NCI-H69 (cell line): ENCODE results near the gene TMEM213.

Experiments used
- DNase-seq: peaks from one replicate; lab custom pipeline; 2025; lab: John Stamatoyannopoulos, UW

The TMEM213 gene

DNA sequence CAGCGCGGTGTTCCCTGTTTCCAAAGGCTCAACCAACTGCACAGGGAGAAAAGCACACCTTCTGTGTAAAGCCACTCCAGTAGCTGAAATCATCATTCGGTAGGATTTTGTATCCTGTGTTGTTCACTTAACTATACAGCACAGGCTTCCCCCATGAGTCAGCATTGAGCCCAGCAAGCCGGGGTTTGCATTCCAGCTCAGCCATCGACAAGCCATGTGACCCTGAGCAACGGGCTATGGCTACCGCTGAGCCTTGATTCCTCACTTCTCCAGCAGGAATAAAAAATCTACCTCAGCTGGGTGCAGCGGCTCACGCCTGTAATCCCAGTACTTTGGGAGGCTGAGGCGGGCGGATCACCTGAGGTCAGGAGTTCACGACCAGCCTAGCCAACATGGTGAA, 44.3 kb downstream of the TMEM213 start:
- DNase-seq = no peak

DNA sequence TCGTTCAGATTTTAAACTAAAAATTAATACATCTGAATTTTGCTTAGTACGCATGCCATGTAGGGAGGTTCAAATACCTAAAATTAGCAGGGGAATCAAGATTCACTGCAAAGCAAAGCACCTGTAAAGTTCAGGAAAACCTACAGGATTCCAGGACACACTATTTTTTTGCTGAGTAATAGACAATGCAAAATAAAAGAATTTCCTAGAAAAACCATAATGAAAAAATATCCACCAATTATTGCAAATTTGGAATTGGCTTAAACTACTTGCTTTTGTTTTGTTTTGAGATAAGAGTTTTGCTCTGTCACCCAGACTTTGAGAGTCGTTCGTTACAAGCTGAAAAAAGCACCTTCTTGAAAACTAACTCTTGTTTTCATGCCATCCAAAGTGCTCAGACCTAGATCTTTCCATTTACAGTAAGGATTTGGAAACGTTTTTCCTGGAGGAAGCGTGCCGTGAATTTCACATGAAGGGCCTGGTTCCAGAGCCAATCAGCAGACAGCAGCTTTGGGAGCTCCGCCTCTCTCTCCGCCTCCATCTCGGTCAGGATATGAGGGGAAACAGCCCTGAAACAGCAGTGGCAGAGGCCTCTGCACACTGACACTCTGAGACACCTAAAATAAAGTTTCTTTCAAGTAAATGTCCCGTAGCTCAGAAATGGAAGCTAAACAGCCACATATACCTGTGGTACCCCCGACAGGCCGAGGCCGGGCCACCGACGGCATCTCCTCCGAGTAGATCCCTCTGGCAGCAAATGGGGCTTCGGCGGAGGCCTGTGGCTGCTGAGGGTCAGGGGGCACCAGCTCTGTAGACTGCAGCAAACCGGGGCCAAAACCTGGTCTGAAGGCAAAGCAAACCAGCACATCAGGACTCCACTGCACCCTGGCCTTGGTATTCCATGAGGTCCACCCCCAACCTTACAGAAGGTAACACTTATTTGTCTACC, 46.1 kb downstream of the TMEM213 start:
- DNase-seq = no peak

DNA sequence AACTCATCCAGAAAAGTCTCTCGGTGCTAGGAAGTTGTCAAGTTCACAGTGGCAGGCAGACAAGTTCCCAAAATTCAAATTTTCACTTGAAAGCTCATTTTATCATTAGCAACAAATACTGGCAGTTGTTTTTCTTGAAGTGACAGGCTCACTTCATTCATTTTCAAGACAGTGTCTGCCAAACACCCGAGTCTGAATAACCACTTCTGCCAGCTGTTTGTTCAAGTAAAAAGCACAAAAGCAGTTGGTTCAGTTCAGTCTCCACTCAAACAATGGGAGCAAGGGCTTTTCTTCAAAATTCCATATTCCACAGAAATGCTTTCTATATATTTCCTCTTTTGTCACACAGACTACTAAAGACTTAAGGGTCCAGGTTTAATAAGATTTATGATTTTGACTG, 47.9 kb downstream of the TMEM213 start:
- no peak for DNase-seq

DNA sequence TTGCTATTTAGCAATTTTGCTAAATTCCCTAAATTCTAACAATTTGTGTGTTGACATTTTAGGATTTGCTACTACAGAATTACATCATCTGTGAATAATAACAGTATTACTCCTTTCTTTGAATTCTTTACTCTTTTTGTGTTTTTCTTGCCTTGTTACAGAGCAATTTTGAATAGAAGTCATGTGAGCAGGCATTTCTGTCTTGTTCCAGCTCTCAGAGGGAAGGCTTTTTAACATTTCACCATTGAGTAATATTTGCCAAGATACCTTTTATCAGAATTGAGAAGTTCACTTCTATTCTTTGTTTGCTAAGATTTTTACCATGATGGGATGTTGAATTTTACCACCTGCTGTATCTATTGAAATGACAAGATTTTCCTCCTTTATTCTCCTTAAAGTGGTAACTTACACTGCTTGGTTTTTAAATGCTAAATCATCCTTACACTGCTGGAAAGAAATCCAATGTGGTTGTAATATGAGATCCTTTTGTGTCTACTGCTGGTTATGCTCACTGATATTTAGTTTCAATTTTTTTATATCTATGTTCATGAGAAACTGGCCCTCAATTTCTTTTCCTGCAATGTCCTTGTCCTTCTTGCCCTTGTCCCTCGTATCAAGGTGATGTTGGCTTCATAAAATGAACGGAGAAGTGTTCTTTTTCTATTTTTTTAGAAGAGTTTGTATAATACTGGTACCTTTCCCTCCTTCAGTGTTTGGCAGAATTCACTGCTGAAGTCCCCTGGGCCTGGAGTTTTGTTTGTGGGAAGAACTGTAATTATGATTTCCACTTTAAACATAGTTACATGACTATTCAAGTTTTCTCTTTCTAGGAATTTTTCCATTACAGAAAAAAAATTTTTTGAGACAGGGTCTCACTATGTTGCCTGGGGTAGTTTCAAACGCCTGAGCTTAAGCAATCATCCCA, 50.5 kb downstream of the TMEM213 start:
- DNase-seq = no peak

DNA sequence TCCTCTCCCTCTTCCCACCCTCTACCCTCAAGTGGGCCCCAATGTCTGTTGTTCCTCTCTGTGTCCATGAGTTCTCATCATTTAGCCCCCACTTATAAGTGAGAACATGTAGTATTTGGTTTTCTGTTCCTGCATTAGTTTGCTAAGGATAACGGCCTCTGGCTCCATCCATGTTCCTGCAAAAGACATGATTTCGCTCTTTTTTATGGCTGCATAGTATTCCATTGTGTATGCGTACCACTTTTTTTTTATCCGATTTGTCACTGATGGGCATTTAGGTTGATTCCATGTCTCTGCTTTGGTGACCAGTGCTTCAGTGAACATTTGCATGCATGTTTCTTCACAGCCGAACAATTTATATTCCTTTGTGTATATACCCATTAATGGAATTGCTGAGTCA, 51.9 kb downstream of the TMEM213 start:
- no peak for DNase-seq

DNA sequence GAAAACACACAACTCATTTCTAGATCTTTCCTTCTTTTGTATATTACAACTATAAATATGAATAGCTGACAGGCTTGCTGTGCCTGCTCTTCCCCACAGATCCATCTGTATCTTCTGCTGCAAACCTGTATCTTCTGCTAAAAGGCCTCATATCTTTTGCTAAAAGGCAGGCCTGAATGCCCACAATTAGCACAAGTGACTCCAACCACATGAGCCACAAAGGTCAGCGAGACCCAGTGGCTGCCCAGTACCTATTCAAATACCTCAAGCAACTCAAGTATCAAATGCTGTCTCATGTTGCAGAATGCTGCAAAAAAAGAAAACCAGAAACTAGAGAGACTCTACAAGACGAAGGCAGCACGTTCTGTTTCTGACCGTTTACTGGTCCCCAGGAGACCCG, 54.7 kb downstream of the TMEM213 start:
- DNase-seq = no peak

DNA sequence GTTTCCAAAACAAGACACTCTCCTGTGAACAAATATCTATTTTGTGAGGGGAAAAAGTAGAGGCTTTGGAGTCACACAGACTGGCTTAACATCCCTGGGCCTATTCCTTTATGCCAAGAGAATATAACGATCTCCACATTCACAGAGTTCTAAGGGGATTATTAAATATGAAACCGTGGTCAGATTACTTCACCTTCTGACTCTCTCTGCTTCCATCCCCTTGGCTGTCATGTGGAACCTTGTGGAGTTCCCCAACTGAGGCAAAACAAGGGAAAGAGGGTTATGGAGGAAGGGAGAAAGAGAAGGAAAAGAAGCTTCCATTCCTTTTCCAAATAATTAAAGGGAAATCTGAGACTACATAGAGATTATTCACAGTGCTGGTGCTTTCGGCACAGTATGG, 55.7 kb downstream of the TMEM213 start:
- no peak for DNase-seq

DNA sequence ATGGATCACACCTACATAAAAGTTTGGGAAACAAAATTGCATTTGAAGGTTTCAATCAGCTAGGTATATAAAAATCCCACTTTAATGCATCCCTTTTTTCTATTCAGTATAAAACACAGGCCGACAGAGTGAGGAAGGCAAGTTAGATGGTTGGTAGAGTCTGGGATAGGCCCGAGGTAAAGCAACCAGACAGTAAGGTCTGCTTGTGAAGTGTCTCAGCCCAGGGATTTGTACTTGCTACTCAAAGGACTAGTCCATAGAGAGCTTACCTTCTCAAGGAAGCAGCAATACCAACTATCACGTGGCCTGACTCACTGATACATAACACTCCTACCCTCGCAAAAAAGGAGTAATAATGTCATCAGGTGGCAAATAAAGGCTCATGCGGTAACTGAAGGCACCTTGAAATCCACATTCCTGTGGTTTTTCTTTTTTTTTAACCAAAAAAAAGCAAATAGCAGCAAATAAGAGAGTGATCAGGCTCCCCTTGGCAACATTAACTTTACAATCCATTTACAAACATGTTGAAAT, 56.4 kb downstream of the TMEM213 start:
- DNase-seq = no peak

DNA sequence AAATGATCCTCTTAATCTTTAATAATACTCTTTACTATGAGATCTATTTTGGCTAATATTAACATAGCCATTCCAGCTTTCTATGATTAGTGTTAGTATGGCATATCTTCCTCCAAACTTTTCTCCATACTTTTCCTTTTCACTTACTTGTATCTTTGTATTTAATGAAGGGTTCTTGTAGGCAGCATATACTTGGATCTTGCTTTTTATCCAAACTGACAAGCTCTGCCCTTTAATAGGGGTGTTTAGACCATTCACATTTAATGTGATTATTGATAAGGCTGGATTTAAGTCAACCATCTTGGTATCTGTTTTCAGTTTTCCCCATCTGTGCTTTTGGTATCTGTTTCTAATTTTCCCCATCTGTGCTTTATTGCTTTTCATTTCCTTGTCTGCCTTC, 59.9 kb downstream of the TMEM213 start:
- DNase-seq = no peak

DNA sequence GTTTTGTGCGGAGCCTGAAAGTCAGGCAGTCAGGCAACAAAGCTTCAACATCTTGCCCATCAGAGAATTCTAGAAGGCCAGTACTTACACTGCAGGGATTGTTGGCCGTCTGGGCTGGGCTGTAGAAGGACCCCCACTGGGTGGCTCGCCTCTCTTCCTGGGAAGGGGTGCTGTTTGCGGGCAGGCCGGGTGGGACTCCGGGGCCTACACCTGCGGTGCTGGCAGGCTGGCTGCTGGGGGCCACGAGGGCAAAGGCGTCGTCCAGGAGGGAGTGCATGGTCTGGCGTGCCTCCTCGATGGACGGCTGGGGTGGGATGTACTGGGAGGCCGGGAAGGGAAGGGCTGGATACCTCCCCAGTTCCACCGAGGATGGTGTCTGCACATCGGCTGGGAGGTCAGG, 63.3 kb downstream of the TMEM213 start:
- DNase-seq = no peak

DNA sequence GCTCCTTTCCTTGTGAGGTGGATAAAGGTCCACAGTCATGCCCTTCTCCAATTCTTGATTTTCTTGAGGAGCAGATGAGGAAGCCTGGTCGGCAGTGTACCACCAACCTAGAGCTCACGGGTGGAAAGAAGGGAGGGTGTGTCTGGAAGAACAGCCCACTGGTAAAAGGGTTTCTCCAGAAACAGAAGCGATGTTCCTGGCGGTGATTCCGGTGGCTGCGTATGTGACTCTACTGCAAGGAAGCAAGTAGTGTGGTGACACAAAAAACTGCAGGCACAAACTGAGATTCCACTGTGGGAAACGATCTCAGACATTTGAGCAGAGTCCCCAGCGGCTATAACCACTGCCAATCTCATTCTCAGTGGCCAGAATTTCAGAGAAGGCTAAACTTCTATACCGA, 66.1 kb downstream of the TMEM213 start:
- no peak for DNase-seq

DNA sequence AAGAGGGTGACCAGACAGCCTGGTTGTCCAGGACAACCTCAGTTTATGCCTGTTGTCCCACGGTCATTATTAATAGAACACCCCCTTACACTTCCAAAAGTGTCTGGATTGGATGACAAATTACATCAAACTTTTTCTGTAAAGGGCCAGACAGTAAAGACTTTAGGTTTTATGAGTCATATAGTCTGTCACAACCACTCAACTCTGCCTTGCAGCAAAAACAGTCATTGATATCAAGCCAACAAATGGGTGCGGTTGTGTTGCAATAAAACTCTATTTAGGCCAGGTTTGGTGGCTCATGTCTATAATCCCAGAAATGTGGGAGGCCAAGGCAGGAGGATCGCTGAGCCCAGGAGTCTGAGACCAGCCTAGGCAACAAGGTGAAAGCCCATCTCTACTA, 66.9 kb downstream of the TMEM213 start:
- DNase-seq = no peak

DNA sequence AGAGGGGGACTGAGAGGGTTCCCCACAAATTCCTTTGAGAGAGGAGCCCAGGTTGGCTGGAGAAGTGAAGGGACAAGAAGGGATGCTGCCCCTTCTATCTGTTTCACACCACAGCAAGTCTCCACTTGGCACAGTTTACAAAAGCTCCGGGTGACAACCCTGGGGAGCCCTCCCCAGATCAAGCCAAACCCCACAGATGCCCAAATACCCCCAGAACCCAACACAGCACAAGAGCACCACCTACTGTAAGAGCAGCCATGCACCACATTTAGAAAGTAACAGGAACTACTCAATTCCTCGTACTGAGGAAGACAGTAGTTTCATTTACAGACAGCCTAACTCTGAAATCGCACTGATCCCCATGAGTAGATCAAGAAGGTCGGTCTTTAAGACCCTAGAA, 68.0 kb downstream of the TMEM213 start:
- peak; percentile 34 for DNase-seq

DNA sequence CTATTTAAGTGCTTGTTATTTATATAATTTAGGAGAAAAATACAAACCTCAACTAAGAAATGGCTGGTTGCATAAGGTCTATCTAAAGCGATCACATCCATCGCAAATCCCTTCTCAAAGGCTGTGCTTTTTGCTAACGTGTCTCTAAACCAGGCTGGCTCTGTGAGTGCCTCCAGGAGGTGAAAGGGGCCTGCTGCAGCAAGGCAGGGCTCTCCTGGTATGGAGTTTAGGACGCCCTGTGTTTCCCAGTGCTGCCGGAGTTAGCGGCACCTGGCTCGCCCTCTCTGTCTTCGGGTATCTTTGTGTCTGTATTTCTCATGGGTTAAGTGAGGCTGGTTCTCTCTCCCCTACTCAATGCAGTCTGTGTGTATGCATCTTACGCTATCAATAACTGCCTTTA, 68.6 kb downstream of the TMEM213 start:
- DNase-seq = no peak

DNA sequence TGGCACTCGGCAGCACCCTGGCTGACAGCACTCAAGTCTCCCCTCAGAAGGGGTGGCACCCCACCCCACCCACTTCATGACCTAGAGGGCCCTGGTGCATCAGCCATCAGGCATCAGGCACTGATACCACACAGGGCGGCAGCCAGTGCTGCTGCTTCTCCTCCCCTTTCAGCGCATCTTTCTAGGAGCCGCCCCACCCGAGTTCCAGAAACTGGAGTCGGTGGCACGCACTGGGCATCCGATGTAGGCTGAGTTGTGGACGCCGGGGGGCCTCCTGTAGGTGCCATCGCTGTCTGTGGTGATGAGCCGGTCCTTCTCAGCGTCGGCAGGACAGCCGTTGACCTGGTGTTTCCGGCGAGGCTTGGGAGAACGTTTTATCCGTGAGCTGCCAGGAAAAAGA, 70.0 kb downstream of the TMEM213 start:
- DNase-seq = no peak

DNA sequence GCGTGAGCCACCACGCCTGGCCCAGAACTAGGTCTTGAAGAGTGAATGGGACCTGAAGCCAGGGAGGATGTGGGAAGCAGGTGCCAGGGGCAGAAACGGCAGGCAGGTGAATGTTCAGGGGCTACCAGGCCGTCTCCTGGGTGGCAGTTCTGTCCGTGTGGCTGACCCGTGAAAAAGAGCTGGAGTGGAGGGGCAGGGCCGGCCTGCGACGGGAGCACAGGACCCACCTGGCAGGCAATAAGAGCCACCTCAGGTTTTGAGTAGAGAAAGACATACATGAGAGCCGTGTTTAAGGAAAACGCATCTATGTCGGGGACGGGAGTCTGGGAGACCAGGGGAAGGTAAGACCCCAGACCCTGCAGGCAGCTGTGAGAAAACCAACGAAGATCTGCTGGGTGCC, 70.9 kb downstream of the TMEM213 start:
- DNase-seq = no peak

DNA sequence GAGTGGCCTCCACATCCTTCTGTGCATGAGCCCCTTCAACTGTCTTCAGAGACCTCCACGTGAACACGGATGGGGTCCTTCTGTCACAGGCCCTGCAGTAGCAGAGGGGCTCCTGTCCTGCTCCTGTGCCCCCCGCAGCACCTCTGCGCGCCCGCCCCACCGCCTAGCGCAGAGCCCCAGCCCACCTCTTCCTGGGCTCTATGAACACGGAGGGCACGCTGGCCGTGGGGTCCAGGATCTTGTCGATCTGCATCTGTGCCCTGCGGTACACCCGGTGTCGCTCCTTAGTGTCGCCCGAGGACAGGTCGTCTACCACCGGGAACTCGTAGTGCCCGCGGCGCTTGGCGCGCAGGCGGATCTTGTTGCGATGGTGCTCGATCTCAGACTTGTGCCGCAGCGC, 71.6 kb downstream of the TMEM213 start:
- no peak for DNase-seq

DNA sequence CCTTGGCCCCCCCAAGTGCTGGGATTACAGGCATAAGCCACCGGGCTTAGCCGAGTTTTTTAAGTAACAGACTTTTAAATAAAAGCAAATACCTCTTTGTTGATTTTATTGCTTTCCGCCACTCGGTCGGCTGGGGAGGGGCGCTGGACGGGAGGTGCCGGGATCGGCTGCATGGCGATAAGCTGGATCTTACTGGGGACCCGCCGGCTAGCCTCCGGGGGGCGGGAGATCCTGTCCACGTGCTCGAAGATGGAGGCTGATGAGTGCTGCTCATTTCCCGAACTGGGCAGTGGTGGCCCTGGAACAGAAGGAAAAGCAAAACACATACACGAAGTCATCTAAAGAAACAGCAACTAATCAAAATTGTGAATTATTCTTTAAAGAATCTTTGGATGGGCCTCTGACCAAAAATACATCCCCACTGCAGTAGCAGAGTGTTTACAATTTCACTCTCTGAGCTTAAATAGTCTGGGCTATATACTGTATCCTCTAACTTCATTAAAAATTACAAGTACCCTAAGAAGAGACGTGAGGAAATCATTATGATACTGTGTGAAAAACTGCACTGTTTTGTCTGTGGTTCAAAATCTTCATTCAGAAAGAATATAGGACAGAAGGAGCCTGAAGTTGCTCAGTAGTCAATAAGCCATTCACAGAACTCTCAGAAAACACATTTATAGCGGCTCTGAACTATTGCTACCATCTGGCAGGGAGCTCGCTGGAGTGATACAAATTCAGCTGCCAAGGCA, 73.4 kb downstream of the TMEM213 start:
- no peak for DNase-seq

DNA sequence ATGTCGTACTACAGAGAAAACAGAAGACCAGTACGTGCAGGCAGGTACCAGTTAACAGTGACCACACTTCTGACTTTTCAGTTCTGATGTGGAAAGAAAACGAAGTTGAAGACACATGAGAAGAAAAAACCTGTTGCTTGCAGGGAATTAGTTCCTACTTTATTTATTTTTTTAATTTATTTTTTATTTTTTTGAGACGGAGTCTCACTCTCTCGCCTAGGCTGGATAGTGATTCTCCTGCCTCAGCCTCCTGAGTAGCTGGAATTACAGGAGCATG, 74.0 kb downstream of the TMEM213 start:
- DNase-seq = no peak

DNA sequence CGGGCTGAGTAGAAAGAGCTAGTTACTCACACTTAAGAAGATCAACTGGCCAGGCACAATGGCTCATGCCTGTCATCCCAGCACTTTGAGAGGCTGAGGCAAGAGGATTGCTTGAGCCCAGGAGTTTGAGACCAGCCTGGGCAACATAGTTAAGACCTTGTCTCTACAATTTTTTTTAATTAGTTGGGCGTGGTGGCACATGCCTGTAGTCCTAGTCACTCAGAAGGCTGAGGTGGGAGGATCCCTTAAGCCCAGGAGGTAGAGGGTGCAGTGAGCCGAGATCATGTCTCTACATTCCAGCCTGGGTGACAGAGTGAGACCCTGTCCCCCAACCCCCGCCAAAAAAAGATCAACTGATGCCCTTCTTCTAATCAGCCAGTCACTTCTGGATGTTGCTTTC, 74.8 kb downstream of the TMEM213 start:
- no peak for DNase-seq

DNA sequence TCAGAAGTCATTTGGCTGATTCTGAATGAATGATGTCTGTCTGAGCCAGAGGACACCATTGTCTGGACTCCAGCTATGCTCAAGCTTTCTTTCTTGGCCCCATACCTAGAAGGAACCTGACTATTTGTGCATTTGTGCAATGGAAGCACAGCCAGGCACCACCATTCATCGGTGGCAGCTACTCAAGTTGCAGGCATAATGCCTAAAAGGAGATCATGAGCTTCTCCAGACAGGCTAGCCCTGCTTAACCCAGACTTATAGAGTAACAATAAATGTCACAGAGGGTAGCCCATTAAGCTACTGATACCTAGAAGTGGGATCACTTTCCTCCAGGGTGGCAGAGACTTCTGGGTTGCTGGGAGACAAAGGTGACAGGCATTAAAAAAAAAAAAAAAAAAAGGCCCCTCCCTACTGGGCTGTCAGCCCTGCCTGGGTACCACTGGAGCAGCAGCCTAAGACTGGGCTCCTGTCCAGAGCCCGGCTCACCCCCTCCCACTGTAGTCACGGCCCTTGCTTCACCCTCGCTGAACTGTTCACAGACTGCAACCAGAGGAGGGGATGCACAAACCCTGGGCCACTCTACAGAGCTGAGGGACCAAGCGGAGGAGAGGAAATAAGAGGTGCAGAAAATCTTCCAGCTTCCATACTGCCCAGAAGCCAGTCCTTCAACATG, 75.6 kb downstream of the TMEM213 start:
- no peak for DNase-seq

DNA sequence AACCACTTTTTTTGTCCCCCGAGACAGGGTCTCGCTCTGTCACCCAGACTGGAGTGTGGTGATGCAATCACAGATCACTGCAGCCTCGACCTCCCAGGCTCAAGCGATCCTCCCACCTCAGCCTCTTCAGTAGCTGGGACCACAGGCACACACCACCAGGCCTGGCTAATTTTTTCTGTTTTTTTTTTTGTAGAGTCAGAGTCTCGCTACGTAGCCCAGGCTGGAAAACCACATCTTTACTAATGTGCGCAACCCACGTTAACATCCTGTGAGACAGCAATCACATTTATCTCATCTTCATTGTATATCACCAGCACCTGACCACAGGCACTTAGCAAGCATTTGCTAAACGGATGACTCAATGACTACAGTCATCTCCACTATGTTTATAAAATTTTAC, 78.0 kb downstream of the TMEM213 start:
- DNase-seq = no peak
